Panc1 (cell line): ENCODE results near the gene ARID4A. TPM values are rescaled to one million over a fixed set of nuclear protein-coding genes. Genes with fewer than 3 reads are reported as not detected.

Experiments
- ATAC-seq: fragments of 200-7000 bp; cut with Tn5 transposase; 2 replicates; pipeline ENCODE4 v1.9.1; 2020; ENCODE audit warnings: mild to moderate bottlenecking, moderate library complexity
- BruUV-seq: library from RNA; stranded (reverse); fragments of 400-500 nt; replicated peaks from 2 replicates; lab custom pipeline; 2021; lab: Mats Ljungman, UMichigan
- CTCF ChIA-PET: fragments of 300-600 bp; sonication (Branson Sonifier 250); formaldehyde crosslinking; loops from one replicate; lab custom pipeline; 2022; ENCODE audit warnings: antibody characterized with exemption; lab: Charles Lee
- POLR2A ChIA-PET: fragments of 300-600 bp; sonication (Branson Sonifier 250); formaldehyde crosslinking; loops from one replicate; lab custom pipeline; 2022; ENCODE audit warnings: antibody characterized with exemption; lab: Charles Lee
- DNase-seq: peaks from one replicate; pipeline ENCODE4 v3.0.0-alpha.2; 2010; ENCODE audit warnings: low read depth, low spot score
- H3K27ac ChIP-seq: 2 replicates; pipeline ENCODE4 v1.5.1; 2011; ENCODE audit warnings: mild to moderate bottlenecking, low read length, inconsistent platforms
- H3K27me3 ChIP-seq: fragments of 200-500 bp; sonication (Bioruptor generic); 2 replicates; pipeline ENCODE4 v1.6.0; 2014; ENCODE audit warnings: low read length, inconsistent platforms; ENCODE audit not compliant: control insufficient read depth, insufficient read depth
- H3K36me3 ChIP-seq: fragments of 200-500 bp; sonication (Bioruptor generic); 2 replicates; pipeline ENCODE4 v1.5.1; 2014; ENCODE audit warnings: inconsistent platforms, mild to moderate bottlenecking, low read length, moderate library complexity; ENCODE audit not compliant: control insufficient read depth, insufficient read depth
- H3K4me1 ChIP-seq: 2 replicates; pipeline ENCODE4 v1.5.1; 2011; ENCODE audit warnings: inconsistent platforms, mild to moderate bottlenecking, low read length, moderate library complexity; ENCODE audit not compliant: control insufficient read depth, insufficient read depth
- H3K4me3 ChIP-seq, 2 experiments: 2 replicates each; pipeline ENCODE4 v1.5.1; 2011 to 2012; ENCODE audit warnings: low read depth in 2 of 2, low read length in 2 of 2, mild to moderate bottlenecking in 2 of 2, inconsistent platforms in 1 of 2, moderate library complexity in 1 of 2
- H3K9me3 ChIP-seq: fragments of 200-500 bp; sonication (Bioruptor generic); 2 replicates; pipeline ENCODE4 v1.5.1; 2014; ENCODE audit warnings: low read depth, mild to moderate bottlenecking, inconsistent platforms, low read length, moderate library complexity; ENCODE audit not compliant: control insufficient read depth, insufficient read depth
- CTCF ChIP-seq: fragments of 450-650 bp; IDR thresholded peaks from 2 replicates; pipeline ENCODE4 v1.5.1; 2017; ENCODE audit warnings: mild to moderate bottlenecking
- POLR2AphosphoS5 ChIP-seq: IDR thresholded peaks from 2 replicates; pipeline ENCODE4 v1.6.1; 2012; ENCODE audit warnings: mild to moderate bottlenecking, low read depth, low read length, moderate library complexity
- REST ChIP-seq, 2 experiments: IDR thresholded peaks; 2 replicates each; pipeline ENCODE4 v1.6.1; 2011 to 2012; ENCODE audit warnings: low read depth in 2 of 2, control low read depth in 1 of 2, low read length in 1 of 2, mild to moderate bottlenecking in 1 of 2, moderate library complexity in 1 of 2; ENCODE audit not compliant: insufficient read depth in 1 of 2
- SIN3A ChIP-seq: IDR thresholded peaks from 2 replicates; pipeline ENCODE4 v1.6.1; 2012; ENCODE audit warnings: low read depth, mild to moderate bottlenecking, low read length, moderate library complexity, borderline replicate concordance; ENCODE audit not compliant: insufficient read depth
- TCF7L2 ChIP-seq: IDR thresholded peaks from 2 replicates; pipeline ENCODE4 v1.6.1; 2011; ENCODE audit warnings: mild to moderate bottlenecking, low read depth, low read length, inconsistent platforms
- in situ Hi-C: cut with HindIII; loops from 2 replicates; pipeline ENCODE4 v1.10.0; 2016; ENCODE audit warnings: low sequenced_read_pairs, low pct_unique_long_range_greater_than_20kb
- intact Hi-C: fragments of 100-400 bp; cut with micrococcal nuclease; formaldehyde crosslinking; loops from one replicate; pipeline ENCODE4 v1.10.0; 2022; ENCODE audit not compliant: unreplicated experiment
- total RNA-seq: library from RNA; stranded (reverse); gene quantifications from one replicate; pipeline ENCODE4 v1.2.1, GENCODE V29; 2021; ENCODE audit not compliant: unreplicated experiment

Gene ARID4A
- total RNA-seq, 1 experiment from 2014 or later = 11.4 TPM

GRCh38 chr14:58376791-58377190 is 78.4 kb downstream of the ARID4A start:
- DNase-seq (no peak), ATAC-seq (no peak)
- Histone ChIP-seq H3K36me3 (peaks cover 3% of the 10 kb centered on the region), H3K27me3 (no peaks in the 10 kb centered on the region), H3K9me3 (no peaks in the 10 kb centered on the region), H3K4me3 (no peak overlapping the region), H3K27ac (no peak overlapping the region), H3K4me1 (no peaks in the 10 kb centered on the region)
- POLR2A ChIA-PET = no interaction called here
- TF ChIP-seq POLR2AphosphoS5 = no peak
- no peak for TF ChIP-seq SIN3A
- no peak for TF ChIP-seq TCF7L2
- intact Hi-C loops = no loop called here
- no TSS peak for BruUV-seq
- CTCF ChIA-PET = no interaction called here
- in situ Hi-C loops = no loop called here

GRCh38 chr14:58390830-58391229 is 92.5 kb downstream of the ARID4A start:
- Histone ChIP-seq H3K36me3 (no peaks in the 10 kb centered on the region), H3K9me3 (no peaks in the 10 kb centered on the region), H3K27me3 (no peaks in the 10 kb centered on the region), H3K4me1 (no peaks in the 10 kb centered on the region; the same call in 1 of the 2 replicates), H3K4me3 (no peak overlapping the region), H3K27ac (no peak overlapping the region)
- POLR2A ChIA-PET = no interaction called here
- ATAC-seq (no peak), DNase-seq (no peak)
- in situ Hi-C loops = no loop called here
- intact Hi-C loops = no loop called here
- TF ChIP-seq SIN3A (no peak), POLR2AphosphoS5 (no peak), TCF7L2 (no peak), CTCF (no peak), REST (IDR thresholded peaks at IDR 0.05; ENCODE audit: insufficient read depth in 1 of 2, low read depth in 2 of 2, low read length in 1 of 2) (no peak)
- CTCF ChIA-PET = no interaction called here
- no TSS peak for BruUV-seq

GRCh38 chr14:58395562-58395811 is 97.1 kb downstream of the ARID4A start:
- in situ Hi-C loops = no loop called here
- POLR2A ChIA-PET = no interaction called here
- no peaks in the 10 kb centered on the region for H3K36me3 ChIP-seq
- TF ChIP-seq CTCF (no peak), POLR2AphosphoS5 (no peak), REST (IDR thresholded peaks at IDR 0.05; ENCODE audit: insufficient read depth in 1 of 2, low read depth in 2 of 2, low read length in 1 of 2) (no peak), TCF7L2 (no peak), SIN3A (no peak)
- ATAC-seq (peak; percentile 70; the same call in 1 of the 2 replicates), DNase-seq (peak; percentile 2)
- intact Hi-C loops = no loop called here
- H3K9me3 ChIP-seq = no peaks in the 10 kb centered on the region
- H3K4me3 ChIP-seq = peak overlapping the region; percentile 44
- no peaks in the 10 kb centered on the region for H3K27me3 ChIP-seq
- H3K27ac ChIP-seq = peak overlapping the region; percentile 13; the same call in 1 of the 2 replicates
- CTCF ChIA-PET = interaction anchor here (1.0 kb wide), 1 partner anchor 37 kb away, joined by 3 read pairs; no protein-coding TSS in a partner anchor
- no TSS peak for BruUV-seq
- peaks cover 2% of the 10 kb centered on the region; the same call in 1 of the 2 replicates for H3K4me1 ChIP-seq
